Mammary epithelial cell (primary cell): Measurements from ENCODE around the gene RPL37A.

Experiments used
- CTCF ChIP-seq, 2 donors: IDR thresholded peaks in 1 of 2; conservative IDR thresholded peaks in 1 of 2; 2 replicates each; pipeline ENCODE4 v1.5.1; 2011 to 2012; ENCODE audit warnings: inconsistent platforms in 2 of 2, low read length in 2 of 2, mild to moderate bottlenecking in 2 of 2, control low read depth in 1 of 2, low read depth in 1 of 2; ENCODE audit not compliant: insufficient read depth in 1 of 2; ENCODE audit errors: extremely low read depth in 1 of 2
- EZH2 ChIP-seq: IDR thresholded peaks from 2 replicates; pipeline ENCODE4 v1.6.1; 2012; ENCODE audit warnings: low read length, inconsistent platforms, borderline replicate concordance

GRCh38 chr2:216548901-216549331, 50.3 kb downstream of the RPL37A start:
- TF ChIP-seq CTCF (conservative IDR thresholded peaks at IDR 0.05 in 1 of 2, IDR thresholded peaks at IDR 0.05 in 1 of 2; ENCODE audit: extremely low read depth in 1 of 2, insufficient read depth in 1 of 2, low read depth in 1 of 2, low read length in 2 of 2) (no peak), EZH2 (no peak)
